NCI-H2196 treated with DMSO at 0.1 percent for 48 hours (cell line): Measurements from ENCODE around the gene LENG1.
"Not testable (repeated sequence)": the region's sequence is repeated elsewhere in the genome, so short reads cannot be mapped to it uniquely, and the experiment has no call there.

Source experiments
- DNase-seq: peaks from one replicate; lab custom pipeline; 2025; ENCODE audit not compliant: unreplicated experiment; lab: John Stamatoyannopoulos, UW

The LENG1 gene

DNA sequence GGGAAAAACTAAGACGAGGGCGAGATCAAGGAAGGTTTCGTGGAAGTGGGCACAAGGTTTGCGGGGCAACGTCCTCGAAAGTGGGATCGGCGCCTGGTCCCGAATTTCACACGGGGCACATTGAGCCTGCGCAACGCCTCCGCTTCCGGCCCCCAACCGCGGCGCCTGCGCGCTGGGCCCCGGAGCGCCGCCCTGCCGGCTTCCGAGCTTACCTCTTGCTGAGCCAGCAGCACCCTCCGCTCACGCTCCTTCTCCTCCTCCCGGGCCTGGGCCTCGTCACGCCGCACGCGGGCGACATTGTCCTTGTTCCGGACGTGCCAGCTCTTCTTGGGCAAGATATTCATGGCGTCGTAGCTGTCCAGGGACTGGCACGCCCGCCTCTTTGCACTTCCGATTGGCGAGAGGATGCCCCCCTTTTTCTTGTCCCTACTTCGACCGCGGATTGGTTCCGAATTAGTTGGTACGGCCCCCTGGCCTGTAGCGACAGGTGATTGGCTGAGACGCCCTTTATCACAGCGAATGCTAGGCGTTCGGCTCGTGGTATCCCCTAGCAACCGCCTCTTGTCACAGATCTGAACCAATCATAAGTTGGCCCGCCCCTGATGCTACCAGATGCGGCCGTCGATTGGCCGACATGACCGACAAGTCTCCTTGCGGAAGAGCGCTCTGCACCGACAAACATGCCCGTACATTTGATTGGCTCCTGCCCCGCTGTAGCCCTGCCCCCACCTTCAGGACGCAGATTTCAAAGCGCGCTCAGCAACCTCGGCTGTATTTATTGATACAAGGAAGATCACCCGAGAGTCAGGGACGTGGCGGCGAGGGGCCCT lies at the start of gene LENG1:
Gene LENG1, minus strand, starts transcription at position 370 of the 830 bp plus-strand sequence. Its CDS starts 26 bp downstream, at position 344.
- DNase-seq, result peak; percentile 99

DNA sequence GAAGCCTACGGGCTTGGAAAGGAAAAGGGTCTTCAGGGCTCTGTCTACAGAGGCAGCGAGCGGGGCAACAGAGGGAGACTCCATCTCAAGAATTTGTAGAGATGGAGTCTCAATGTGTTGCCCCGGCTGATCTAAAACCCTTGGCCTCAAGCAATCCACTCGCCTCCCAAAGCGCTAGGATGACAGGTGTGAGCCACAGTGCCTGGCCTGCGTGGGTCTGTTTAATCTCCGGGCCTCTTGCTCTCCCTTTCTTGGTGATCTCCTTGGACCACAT lies 49.2 kb upstream of the LENG1 start:
- no peak for DNase-seq

DNA sequence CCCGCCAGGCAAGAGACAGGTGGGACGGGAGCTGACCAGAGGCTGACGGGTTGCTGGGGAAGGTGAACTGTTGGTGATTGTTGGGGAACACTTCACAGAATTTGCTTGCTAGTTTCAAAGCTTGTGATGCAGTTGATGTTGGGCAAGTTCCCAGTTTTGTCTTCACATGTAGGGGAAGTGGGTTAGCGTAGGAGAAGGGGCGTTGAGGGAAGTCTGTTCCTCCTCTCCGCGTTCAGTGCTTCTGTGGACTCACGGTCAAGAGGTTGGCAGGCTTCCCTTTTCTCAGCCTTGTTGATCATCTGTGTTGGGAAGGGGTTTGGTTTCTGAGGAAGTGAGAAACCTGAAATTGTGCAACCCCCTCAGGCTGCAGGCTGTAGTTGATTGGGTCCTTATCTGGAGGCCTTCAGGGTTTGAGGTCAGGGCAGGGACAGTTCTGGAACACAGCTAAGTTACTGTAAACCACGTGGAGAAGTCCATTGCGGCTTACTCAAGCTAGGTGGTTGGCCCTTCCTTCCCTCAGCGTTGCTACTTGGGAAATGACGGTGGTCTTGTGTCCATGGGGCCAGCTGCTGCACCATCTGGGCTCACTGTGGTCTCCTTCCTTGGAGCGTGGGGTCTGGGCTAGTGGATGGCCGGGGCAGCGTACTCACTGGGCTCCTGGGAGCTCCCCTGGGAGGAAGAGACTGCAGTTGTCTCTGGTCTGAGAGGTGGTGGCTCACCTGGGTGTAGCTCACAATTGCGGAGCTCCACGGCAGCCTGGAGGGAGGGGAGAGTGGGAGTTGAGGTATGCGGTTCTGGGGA lies 48.7 kb upstream of the LENG1 start:
- DNase-seq, result no peak

DNA sequence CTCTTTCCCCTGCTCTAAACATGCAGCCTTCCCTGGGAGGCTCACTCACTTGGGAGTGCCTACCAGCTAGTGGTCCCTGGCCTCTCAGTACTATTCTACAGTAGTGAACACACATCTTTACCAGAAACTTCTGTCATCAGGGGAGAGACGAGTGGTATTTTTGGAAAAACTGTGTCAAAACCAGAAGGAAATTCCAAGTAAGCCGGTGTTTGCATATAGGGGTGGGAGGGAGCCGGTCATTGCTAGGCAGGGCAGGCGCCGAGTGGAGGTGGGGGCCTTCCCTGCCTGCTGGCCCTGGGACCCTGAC lies 48.1 kb upstream of the LENG1 start:
- no peak for DNase-seq

DNA sequence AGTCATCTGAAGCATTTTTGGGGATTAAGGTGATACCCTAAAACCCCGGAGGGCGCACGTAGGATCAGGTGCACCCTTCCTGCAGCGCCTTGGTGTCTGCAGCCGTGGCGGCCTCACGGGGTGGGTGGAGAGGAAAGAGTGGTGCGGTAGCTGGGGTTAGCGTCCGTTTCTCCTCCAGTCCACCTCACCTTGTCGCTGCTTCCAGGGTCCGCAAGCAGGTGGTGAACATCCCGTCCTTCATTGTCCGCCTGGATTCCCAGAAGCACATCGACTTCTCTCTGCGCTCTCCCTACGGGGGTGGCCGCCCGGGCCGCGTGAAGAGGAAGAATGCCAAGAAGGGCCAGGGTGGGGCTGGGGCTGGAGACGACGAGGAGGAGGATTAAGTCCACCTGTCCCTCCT lies 47.7 kb upstream of the LENG1 start:
- not testable (repeated sequence) for DNase-seq

DNA sequence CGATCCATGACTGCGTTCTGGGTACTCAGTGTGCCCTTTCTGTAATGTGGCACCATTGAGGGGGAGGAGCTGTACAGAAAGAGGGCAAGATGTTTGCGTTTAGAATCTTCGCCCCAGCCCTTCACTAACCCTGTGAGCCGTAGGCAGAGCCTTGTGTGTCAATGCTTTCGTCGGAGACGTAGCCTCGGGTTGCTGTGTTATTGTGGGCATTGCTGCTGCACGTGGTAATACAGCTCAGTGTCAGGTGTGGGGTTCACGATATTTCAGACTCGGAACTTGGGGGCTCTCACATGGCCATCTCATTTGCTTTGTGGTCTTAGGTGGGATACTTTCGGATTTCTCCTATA lies 47.3 kb upstream of the LENG1 start:
- no peak for DNase-seq

DNA sequence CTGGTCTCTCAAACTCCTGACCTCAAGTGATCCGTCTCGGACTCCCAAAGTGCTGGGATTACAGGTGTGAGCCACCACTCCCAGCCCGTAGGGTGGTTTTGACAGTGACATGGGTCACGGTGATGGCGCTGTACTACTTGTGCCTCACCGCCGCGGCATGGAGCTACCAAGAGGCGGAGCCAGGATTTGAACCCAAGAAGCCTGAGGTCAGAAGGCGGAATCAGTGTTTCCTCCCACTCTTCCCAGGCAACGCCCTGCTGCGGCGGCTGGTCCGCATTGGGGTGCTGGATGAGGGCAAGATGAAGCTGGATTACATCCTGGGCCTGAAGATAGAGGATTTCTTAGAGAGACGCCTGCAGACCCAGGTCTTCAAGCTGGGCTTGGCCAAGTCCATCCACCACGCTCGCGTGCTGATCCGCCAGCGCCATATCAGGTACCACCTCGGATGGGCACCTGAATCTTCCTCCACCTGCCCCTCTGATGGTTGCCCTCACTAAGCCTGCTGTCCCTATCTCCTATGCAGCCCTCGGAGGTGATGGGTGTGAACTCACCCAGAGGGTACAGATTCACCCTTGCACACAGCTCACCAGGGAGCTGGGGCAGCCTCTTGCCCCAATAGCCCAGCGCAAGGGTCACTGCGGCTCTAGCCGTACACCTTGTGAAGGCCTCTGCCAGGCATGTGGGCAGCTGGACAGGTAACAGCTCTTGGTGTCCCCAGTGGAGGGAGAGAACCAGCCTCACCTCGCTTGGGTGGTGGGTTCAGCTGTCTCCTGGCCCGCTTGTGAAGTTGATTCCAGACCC lies 46.7 kb upstream of the LENG1 start:
- no peak for DNase-seq

DNA sequence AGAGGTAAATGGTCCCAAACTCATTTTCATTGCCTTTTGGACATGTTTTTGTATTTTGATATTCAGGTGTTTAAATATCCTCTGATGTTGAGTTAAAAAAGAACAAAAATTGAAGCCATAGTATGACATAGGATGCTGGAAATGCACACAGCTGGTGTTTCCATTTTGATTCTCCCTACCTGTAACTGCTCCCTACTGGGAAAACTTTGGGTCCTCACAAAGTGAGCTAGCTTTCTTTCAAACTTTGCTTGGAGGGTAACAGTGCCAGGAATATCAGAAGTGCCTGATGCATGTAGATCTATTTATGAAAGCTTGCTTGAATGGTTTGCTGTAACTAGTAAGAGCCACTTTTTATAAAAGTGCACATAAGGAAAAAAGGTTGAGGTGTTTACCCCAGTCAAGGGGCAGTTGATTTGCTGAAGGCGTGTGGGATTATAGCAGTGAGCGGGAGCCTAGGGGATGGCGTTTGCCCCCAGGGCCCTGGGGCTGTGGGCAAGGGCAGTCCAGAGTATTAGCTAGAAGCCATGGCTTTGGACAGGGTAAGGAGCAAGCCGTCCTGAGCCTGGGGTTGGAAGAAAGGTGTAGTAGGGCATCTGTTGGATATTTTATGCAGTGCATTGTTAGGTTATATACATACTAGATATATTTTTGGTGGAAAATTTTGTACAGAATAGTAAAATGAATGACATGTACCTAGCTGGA lies 45.4 kb upstream of the LENG1 start:
- DNase-seq, result no peak

DNA sequence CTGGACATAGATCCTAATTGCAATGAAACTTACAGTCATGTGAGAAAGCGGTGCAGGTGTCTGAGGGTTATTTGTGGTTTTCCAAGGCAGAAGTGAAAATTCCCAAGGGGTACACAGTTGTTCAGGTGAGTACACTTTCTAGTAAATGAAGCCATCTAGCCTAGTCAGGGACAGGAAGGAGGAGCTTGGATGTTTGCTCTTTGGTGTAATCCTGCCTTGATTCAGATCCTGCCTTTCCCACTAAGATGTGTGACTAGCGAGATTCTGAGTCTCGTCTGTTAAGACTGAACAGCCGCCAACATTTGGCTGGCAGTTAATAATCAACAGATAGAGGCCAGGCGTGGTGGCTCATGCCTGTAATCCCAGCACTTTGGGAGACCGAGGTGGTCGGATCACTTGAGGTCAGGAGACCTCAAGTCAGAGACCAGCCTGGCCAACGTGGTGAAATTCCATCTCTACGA lies 43.7 kb upstream of the LENG1 start:
- DNase-seq, result no peak

DNA sequence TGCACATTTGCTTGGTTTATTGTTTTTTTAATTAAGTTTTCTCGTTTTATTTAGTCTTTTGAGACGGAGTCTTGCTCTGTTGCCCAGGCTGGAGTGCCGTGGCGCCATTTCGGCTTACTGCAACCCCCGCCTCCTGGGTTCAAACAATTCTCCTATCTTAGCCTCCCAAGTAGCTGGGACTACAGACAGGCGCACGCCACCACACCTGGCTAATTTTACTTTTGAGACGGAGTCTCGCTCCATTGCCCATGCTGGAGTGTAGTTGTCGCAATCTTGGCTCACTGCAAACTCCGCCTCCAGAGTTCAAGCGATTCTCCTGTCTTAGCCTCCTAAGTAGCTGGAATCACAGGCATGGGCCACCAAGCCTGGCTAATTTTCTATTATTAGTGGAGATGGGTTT lies 42.5 kb upstream of the LENG1 start:
- no peak for DNase-seq

DNA sequence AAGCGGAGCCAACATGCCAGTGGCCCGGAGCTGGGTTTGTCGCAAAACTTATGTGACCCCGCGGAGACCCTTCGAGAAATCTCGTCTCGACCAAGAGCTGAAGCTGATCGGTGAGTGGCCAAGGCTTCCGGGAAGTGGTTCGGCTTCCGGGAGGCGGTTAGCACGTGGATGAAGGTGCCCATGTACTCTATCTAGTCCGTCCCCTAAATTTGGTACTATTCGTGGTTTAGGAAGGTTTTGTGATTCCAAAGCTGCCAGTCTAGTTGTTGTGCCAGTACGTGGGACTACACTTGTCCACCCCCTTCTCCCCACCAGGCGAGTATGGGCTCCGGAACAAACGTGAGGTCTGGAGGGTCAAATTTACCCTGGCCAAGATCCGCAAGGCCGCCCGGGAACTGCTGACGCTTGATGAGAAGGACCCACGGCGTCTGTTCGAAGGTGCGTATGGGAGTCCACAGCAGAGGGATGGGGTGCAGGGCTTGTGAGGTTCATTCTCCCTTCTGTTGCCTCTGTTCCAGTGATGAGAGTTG lies 41.7 kb upstream of the LENG1 start:
- no peak for DNase-seq

DNA sequence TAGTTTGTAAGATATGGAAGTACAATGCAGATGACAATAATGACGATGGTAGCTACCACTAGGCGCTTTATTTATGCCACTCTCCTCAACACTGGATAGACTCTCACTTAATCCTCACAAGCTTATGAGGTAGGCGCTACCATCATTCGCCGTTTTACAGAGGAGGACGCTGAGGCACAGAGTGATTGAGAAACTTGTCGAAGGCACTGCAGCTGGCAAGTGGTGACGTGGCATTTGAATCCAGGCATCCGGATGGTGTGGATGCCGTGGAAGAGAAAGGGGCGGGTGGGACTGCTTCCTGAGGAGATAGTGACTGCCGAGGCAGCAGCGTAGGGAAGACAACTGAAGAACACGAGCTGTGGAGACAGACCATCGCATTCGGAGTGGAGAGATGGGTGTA lies 39.9 kb upstream of the LENG1 start:
- DNase-seq, result no peak

DNA sequence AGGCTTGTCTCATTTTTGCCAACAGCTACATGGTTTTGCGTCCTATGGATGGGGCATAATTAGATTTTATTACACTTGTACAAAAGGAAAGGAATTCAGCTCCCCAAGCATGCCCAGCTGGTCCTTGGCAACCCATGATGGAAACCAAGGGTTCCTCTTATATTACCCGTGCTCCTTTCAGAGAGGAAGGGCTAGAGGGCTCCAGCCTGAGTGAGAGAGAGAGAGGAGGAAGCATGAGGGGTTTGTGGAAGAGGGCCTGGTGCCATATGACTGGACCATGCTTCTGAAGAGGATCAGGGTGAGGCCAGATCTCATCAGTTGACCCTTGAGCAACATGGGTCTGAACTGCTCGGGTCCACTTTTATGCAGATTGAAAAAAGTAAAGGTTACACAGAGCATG lies 37.6 kb upstream of the LENG1 start:
- no peak for DNase-seq

DNA sequence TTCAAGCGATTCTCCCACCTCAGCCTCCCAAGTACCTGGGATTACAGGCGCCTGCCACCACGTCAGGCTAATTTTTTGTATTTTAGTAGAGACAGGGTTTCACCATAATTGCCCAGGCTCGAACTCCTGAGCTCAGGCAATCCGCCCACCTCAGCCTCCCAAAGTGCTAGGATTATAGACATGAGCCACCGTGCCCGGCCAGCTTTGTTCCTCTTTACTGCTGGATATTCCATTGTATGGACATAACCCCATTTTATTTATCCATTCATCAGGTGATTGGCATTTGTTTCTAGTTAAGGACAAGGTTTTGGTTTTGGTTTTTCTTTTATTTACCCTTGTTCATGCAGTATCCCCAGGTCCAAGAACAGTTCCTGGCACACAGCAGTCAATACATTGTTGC lies 37.0 kb upstream of the LENG1 start:
- DNase-seq, result no peak

DNA sequence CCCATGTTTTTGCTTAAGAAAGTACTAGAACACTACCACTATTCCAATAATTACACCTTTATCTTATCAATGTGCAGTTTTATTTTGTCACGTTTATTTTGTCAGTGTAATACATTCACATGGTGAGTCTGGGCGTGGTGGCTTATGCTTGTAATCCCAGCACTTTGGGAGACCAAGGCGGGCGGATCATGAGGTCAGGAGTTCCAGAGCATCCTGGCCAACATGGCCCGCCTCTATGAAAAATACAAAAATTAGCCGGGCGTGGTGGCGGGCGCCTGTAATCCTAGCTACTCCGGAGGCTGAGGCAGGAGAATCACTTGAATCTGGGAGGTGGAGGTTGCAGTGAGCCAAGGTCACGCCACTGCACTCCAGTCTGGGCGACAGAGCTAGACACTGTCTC lies 34.9 kb upstream of the LENG1 start:
- not testable (repeated sequence) for DNase-seq

DNA sequence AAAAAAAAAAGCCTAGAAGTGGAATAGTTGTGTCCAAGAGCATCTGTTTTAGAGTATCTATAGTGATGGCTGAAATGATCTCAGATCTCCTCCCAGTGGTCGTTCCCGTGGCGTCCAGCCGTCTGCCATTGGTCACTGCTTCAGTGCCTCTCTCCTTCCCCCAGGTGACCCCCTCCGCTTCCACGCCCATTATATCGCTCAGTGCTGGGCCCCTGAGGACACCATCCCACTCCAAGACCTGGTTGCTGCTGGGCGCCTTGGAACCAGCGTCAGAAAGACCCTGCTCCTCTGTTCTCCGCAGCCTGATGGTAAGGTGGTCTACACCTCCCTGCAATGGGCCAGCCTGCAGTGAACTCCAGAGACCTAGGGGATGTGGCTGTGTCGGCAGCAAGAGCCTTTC lies 33.5 kb upstream of the LENG1 start:
- no peak for DNase-seq

DNA sequence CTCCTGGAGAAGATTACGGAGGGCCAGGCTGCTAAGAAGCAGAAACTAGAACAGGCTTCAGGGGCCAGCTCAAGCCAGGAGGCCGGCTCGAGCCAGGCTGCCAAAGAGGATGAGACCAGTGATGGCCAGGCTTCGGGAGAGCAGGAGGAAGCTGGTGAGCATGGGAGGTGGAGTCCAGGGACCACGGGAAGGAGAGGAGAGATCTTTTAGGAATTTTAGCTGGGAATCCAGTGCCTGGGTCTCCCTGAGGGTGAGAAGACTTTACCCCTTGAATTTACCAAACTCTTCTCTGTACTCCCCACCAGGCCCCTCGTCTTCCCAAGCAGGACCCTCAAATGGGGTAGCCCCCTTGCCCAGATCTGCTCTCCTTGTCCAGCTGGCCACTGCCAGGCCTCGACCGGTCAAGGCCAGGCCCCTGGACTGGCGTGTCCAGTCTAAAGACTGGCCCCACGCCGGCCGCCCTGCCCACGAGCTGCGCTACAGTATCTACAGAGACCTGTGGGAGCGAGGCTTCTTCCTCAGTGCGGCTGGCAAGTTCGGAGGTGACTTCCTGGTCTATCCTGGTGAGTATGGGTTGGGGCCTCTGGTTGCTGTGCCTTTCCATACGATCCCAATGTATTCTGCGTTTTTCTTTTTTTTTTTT lies 32.4 kb upstream of the LENG1 start:
- no peak for DNase-seq

DNA sequence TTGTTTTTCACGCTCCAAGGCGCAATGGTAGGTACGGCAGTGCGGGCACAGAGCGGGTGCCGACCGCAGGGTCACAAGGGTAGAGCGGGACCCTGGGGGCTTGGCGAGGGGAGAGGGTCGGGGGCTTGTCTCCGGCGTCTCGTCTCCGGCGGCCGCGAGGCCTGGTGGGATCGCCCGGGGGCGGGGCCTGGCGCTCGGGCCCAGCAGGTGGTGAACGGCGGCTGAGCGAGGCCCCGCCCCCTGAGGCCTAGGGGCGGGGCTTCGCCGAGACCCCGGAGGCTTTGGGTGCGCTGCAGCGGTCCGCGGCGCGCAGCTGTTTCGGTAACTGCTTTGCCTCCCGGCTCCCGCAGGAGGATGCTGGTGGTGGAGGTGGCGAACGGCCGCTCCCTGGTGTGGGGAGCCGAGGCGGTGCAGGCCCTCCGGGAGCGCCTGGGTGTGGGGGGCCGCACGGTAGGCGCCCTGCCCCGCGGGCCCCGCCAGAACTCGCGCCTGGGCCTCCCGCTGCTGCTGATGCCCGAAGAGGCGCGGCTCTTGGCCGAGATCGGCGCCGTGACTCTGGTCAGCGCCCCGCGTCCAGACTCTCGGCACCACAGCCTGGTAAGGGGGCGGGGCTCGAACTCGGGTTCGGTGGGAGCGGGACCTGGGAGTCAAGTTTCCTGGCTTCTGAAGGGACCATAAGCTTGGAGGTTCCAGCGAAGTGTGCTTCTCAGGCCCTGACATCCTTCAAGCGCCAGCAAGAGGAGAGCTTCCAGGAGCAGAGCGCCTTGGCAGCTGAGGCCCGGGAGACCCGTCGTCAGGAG lies 31.7 kb upstream of the LENG1 start, which contains the start of gene TSEN34:
Gene TSEN34, plus strand, starts transcription at position 298 of the 800 bp plus-strand sequence. Its CDS starts 57 bp downstream, at position 355.
- peak; percentile 74 for DNase-seq

DNA sequence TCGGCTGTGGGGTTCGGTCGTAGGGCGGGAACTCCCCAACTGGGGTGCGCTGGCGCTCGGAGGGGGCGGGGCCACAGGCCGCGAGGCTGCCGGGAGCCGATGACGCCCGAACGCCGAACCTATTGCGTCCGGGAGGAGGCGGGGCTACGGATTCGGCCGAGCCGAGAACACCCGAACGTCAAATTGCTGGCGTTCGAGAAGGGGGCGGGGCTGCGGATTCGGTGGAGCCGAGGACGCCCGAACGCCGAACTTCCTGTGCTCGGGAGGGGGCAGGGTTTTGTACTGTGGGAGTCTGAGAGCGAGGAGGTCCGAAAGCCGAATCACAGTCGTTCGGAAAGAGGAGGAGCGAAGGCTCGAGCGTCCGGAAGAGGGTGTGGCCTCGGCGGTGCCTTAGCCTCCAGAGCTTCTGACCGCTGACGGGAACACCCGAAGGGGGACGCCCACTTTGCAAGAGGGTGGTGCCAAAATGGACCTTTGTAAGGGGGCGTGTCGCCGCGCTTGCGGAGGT lies 31.0 kb upstream of the LENG1 start:
- peak; percentile 99 for DNase-seq
